GM12801 (cell line): ENCODE results near the gene GRID1.

Source experiments
- TF ChIP-seq, protein P1 (sequence below): IDR thresholded peaks from one replicate; pipeline ENCODE4 v1.5.1; 2011; ENCODE audit warnings: control low read depth; ENCODE audit not compliant: insufficient read length; ENCODE audit errors: extremely low read depth

Gene GRID1

DNA sequence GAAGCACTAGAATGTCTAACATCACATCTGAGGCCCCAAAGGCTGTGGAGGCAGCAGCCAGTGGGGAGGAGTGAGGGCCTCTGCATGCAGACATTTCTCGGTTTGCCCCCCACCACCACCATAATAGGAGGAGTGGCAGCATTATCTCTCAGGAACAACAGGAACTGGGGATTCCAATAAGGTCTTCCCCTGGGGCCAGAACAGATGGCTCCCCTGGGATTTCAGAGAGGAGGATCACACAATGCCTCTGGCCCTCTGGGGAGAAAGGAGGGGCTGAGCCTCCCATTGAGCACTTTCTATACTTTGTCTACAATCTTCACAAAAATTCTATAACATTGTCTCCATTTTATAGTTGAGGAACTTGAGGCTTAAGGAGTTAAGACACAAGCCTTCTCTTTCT, 61.1 kb downstream of the GRID1 start:
- TF ChIP-seq, protein P1, sequence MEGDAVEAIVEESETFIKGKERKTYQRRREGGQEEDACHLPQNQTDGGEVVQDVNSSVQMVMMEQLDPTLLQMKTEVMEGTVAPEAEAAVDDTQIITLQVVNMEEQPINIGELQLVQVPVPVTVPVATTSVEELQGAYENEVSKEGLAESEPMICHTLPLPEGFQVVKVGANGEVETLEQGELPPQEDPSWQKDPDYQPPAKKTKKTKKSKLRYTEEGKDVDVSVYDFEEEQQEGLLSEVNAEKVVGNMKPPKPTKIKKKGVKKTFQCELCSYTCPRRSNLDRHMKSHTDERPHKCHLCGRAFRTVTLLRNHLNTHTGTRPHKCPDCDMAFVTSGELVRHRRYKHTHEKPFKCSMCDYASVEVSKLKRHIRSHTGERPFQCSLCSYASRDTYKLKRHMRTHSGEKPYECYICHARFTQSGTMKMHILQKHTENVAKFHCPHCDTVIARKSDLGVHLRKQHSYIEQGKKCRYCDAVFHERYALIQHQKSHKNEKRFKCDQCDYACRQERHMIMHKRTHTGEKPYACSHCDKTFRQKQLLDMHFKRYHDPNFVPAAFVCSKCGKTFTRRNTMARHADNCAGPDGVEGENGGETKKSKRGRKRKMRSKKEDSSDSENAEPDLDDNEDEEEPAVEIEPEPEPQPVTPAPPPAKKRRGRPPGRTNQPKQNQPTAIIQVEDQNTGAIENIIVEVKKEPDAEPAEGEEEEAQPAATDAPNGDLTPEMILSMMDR, result no peak

DNA sequence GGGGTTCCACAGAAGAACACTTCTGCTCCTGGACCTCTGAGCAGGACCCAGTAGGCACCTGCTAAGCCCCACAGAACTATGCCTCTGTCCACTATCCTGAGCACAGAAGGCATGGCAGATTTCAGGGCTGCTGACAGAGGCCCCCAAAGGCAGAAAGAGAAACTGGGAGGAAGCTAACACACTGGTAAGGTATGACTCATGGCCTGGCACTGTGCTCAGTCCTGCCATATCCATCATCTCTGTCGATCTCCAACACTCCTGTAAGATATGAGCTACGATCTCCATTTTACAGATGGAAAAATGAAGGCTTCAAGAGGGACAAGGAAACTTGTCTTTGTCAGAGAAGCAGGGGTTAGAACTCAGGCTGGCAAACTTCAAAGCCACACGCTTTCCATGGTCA, 62.2 kb downstream of the GRID1 start:
- TF ChIP-seq, protein P1, result no peak

DNA sequence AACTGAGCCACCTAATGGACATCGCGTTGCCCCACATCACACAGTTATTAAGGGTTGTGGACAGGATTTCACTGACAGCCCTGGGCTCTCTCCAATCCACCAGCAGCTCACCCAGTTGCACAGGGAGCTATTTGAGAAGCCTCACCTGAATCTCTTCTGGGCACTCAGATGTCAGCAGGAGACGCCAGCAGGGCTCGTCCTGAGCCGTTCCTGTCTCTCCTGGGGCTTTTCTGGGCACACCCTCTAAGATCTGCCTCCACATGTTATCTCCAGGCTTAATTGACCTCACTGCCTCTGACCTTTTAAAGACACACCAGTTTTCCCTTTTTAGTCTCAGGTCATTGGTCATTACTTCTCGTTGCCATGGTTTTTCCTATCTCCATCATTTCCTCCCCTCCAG, 63.0 kb downstream of the GRID1 start:
- TF ChIP-seq, protein P1, result no peak

DNA sequence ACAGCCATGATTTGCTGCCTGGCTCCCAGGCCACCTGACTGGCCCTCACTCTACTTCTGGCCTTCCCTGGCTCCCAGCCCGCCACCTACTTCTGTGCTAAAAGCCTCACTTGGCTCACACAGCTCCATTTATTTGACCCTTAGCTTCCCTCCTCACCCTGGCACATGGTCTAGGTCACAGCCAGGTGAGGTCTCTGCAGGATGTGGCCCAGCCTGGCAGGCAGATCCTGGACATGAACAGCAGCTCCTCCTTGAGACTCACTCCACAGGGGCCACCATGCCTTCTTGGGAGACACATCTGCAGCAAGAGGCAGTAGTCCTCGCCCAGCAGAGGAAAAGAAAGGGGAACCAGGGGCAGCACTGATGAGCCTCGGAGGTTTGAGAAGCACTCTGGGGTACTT, 64.6 kb downstream of the GRID1 start:
- TF ChIP-seq, protein P1, result no peak

DNA sequence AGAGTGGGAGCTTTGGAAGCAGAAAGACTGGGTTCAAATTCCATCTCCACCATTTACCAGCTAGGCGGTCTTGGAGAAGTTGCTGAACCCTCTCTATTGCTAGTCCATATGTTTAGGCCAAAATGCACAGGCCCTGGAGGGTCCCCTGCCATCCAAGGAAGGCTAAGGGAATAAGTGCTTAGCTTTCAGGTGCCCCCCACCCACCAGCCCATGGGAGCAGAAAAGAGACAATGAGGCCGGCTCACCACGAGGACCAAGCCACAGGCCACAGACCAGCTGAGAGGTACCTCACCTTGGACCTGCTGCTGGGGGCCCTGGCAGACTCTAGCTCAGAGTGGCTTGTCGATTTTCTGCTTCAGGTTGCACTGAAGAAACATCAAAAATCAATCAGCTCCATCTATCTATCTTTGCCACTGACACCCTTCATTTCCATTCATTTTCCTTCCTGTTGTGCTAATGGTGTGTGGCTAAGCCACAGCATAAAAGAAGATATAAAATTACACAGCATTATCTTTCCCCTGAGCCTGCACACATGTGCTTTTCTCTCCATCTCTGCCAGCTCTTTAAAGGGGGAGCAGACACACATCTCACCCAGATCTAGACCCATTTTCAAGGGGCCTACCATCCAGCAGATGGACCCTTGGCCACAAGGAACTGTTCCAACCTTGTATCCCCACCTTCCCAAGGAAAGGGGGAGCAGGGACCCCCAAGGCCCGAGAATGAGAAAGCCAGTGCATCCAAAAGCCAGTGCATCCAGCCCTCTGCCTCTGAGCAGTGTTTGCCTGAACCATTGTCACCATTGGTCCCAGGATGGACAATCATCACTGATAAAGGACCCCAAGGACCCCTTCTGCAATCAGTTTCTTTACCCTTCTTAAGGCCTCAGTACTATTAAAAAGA, 65.4 kb downstream of the GRID1 start:
- TF ChIP-seq, protein P1, result no peak

DNA sequence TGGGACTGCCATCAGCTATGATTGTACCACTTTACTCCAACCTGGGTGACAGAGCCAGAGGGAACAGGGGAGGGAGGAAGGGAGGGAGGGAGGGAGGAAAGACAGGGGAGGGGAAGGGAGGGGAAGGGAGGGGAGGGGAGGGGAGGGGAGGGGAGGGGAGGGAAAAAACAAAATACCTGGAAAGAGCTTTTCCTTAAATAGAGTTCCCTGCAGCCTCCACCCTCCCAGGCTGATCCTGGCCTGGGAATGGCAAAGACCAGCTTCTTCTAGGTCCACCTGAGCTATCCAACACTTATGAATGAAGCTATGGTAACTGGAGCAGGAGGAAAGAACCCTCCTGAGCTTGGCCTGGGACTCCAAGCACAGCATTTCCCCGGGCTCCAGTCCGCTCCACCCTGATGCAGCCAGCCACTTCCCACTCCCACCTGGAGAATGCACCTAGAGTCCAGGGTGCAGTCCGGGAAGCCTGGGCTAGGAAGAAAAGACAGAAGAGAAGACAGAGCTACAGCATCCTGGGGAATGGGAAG, 66.1 kb downstream of the GRID1 start:
- TF ChIP-seq, protein P1, result no peak

DNA sequence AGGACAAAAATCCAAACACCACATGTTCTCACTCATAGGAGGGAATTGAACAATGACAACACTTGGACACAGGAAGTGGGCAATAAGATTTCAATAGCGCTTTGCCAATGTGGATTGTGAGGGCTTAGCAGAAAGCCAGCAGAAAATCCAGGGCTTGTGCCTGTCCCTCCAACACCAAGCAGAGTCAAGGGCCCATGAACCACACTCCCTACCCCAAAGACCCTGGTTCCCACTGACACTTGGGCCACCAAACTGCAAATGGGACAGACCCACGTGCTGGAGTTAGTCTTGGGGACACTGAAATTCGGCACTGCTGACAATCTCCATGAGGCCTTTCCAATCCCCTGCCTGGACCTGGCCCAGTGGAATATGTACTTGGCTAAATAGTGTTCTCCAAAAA, 67.0 kb downstream of the GRID1 start:
- TF ChIP-seq, protein P1, result no peak
